ENCODE measurements around the gene MYO3B.

DNA sequence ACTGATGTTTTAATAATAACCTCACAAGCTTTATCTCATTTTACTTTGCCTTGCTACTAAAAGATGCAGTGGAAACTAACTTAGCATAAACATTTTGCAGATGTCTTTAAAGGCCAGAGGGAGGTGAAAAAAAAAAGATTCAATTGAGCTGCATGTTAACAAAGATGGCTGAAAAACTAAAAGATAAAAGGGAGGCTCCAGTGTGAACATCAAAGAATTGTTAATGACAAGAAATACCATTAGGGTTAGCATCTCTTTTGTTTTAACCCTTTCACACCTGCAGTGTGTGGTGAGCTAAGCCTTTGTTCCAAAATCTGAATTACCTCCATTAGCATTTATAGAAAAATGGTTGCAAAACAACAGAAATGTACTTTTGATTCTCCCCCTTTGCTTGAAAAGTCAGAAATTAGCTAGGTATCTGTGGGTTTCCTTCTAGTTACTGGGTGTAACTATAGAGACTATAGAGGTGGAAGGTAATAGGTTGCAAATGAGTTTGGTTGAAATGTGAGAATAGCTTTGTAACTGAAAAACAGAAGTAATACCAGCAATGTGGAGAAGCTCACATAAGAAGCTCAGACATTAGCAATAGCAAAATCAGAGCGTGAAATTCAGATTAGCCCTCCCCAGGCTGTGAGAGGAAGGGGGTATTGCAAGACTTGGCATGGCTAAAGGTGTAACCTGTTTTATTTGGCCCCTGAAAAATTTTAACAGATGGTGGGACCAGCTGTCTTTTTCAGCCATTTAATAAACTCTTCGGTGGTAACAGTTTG lies 502.4 kb downstream of the MYO3B start:
- TF ChIP-seq, protein P1, sequence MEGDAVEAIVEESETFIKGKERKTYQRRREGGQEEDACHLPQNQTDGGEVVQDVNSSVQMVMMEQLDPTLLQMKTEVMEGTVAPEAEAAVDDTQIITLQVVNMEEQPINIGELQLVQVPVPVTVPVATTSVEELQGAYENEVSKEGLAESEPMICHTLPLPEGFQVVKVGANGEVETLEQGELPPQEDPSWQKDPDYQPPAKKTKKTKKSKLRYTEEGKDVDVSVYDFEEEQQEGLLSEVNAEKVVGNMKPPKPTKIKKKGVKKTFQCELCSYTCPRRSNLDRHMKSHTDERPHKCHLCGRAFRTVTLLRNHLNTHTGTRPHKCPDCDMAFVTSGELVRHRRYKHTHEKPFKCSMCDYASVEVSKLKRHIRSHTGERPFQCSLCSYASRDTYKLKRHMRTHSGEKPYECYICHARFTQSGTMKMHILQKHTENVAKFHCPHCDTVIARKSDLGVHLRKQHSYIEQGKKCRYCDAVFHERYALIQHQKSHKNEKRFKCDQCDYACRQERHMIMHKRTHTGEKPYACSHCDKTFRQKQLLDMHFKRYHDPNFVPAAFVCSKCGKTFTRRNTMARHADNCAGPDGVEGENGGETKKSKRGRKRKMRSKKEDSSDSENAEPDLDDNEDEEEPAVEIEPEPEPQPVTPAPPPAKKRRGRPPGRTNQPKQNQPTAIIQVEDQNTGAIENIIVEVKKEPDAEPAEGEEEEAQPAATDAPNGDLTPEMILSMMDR (IDR thresholded peaks at IDR 0.05): no peak
- TF ChIP-seq, protein P2, sequence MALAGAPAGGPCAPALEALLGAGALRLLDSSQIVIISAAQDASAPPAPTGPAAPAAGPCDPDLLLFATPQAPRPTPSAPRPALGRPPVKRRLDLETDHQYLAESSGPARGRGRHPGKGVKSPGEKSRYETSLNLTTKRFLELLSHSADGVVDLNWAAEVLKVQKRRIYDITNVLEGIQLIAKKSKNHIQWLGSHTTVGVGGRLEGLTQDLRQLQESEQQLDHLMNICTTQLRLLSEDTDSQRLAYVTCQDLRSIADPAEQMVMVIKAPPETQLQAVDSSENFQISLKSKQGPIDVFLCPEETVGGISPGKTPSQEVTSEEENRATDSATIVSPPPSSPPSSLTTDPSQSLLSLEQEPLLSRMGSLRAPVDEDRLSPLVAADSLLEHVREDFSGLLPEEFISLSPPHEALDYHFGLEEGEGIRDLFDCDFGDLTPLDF (CRISPR knock-in tag; IDR thresholded peaks at IDR 0.05): no peak
- TF ChIP-seq ETV6 (CRISPR knock-in tag; IDR thresholded peaks at IDR 0.05): no peak
- no peak for TF ChIP-seq ZNF423 (CRISPR knock-in tag; IDR thresholded peaks at IDR 0.05)
- TF ChIP-seq, protein P3, sequence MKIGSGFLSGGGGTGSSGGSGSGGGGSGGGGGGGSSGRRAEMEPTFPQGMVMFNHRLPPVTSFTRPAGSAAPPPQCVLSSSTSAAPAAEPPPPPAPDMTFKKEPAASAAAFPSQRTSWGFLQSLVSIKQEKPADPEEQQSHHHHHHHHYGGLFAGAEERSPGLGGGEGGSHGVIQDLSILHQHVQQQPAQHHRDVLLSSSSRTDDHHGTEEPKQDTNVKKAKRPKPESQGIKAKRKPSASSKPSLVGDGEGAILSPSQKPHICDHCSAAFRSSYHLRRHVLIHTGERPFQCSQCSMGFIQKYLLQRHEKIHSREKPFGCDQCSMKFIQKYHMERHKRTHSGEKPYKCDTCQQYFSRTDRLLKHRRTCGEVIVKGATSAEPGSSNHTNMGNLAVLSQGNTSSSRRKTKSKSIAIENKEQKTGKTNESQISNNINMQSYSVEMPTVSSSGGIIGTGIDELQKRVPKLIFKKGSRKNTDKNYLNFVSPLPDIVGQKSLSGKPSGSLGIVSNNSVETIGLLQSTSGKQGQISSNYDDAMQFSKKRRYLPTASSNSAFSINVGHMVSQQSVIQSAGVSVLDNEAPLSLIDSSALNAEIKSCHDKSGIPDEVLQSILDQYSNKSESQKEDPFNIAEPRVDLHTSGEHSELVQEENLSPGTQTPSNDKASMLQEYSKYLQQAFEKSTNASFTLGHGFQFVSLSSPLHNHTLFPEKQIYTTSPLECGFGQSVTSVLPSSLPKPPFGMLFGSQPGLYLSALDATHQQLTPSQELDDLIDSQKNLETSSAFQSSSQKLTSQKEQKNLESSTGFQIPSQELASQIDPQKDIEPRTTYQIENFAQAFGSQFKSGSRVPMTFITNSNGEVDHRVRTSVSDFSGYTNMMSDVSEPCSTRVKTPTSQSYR (CRISPR knock-in tag; IDR thresholded peaks at IDR 0.05): no peak
- TF ChIP-seq, protein P4, sequence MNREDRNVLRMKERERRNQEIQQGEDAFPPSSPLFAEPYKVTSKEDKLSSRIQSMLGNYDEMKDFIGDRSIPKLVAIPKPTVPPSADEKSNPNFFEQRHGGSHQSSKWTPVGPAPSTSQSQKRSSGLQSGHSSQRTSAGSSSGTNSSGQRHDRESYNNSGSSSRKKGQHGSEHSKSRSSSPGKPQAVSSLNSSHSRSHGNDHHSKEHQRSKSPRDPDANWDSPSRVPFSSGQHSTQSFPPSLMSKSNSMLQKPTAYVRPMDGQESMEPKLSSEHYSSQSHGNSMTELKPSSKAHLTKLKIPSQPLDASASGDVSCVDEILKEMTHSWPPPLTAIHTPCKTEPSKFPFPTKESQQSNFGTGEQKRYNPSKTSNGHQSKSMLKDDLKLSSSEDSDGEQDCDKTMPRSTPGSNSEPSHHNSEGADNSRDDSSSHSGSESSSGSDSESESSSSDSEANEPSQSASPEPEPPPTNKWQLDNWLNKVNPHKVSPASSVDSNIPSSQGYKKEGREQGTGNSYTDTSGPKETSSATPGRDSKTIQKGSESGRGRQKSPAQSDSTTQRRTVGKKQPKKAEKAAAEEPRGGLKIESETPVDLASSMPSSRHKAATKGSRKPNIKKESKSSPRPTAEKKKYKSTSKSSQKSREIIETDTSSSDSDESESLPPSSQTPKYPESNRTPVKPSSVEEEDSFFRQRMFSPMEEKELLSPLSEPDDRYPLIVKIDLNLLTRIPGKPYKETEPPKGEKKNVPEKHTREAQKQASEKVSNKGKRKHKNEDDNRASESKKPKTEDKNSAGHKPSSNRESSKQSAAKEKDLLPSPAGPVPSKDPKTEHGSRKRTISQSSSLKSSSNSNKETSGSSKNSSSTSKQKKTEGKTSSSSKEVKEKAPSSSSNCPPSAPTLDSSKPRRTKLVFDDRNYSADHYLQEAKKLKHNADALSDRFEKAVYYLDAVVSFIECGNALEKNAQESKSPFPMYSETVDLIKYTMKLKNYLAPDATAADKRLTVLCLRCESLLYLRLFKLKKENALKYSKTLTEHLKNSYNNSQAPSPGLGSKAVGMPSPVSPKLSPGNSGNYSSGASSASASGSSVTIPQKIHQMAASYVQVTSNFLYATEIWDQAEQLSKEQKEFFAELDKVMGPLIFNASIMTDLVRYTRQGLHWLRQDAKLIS (CRISPR knock-in tag; IDR thresholded peaks at IDR 0.05; ENCODE audit: borderline replicate concordance): no peak
- TF ChIP-seq, protein P5, sequence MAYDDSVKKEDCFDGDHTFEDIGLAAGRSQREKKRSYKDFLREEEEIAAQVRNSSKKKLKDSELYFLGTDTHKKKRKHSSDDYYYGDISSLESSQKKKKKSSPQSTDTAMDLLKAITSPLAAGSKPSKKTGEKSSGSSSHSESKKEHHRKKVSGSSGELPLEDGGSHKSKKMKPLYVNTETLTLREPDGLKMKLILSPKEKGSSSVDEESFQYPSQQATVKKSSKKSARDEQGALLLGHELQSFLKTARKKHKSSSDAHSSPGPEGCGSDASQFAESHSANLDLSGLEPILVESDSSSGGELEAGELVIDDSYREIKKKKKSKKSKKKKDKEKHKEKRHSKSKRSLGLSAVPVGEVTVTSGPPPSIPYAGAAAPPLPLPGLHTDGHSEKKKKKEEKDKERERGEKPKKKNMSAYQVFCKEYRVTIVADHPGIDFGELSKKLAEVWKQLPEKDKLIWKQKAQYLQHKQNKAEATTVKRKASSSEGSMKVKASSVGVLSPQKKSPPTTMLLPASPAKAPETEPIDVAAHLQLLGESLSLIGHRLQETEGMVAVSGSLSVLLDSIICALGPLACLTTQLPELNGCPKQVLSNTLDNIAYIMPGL (CRISPR knock-in tag; IDR thresholded peaks at IDR 0.05): no peak
- TF ChIP-seq, protein P6, sequence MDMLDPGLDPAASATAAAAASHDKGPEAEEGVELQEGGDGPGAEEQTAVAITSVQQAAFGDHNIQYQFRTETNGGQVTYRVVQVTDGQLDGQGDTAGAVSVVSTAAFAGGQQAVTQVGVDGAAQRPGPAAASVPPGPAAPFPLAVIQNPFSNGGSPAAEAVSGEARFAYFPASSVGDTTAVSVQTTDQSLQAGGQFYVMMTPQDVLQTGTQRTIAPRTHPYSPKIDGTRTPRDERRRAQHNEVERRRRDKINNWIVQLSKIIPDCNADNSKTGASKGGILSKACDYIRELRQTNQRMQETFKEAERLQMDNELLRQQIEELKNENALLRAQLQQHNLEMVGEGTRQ (CRISPR knock-in tag; IDR thresholded peaks at IDR 0.05): no peak
- TF ChIP-seq GTF2I (CRISPR knock-in tag; conservative IDR thresholded peaks at IDR 0.05): no peak
- TF ChIP-seq, protein P7, sequence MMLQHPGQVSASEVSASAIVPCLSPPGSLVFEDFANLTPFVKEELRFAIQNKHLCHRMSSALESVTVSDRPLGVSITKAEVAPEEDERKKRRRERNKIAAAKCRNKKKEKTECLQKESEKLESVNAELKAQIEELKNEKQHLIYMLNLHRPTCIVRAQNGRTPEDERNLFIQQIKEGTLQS (CRISPR knock-in tag; conservative IDR thresholded peaks at IDR 0.05): no peak

All from WTC11 (cell line).